ENCODE results near the gene KCTD16.

GRCh38 chr5:144121577-144121976 is 49.1 kb upstream of the KCTD16 start:
- TF ChIP-seq POLR2A (IDR thresholded peaks at IDR 0.05), result no peak
- no peak for TF ChIP-seq CTCF (IDR thresholded peaks at IDR 0.05)

All from body of pancreas (tissue), 4 donors.